Smooth muscle cell (in vitro differentiated cells): Measurements from ENCODE around the gene PSMF1. TPM values are rescaled to one million over a fixed set of nuclear protein-coding genes. Genes with fewer than 3 reads are reported as not detected.

Experiments
- DNase-seq: peaks from one replicate; lab custom pipeline; 2025; ENCODE audit not compliant: unreplicated experiment; lab: John Stamatoyannopoulos, UW
- H2AFZ ChIP-seq: fragments of 200-600 bp; sonication (generic); 2 replicates; pipeline ENCODE4 v1.6.0; 2016; ENCODE audit warnings: antibody characterized with exemption, low read depth, mild to moderate bottlenecking
- H3F3A ChIP-seq: fragments of 200-600 bp; sonication (generic); 2 replicates; pipeline ENCODE4 v1.6.0; 2017; ENCODE audit warnings: antibody characterized with exemption, low read depth
- H3K27ac ChIP-seq: fragments of 200-600 bp; sonication (generic); 2 replicates; pipeline ENCODE4 v1.5.1; 2016; ENCODE audit warnings: low read depth, mild to moderate bottlenecking
- H3K27me3 ChIP-seq: fragments of 200-600 bp; sonication (generic); 2 replicates; pipeline ENCODE4 v1.6.1; 2016; ENCODE audit warnings: low read depth, mild to moderate bottlenecking
- H3K36me3 ChIP-seq: fragments of 200-600 bp; sonication (generic); 2 replicates; pipeline ENCODE4 v1.5.1; 2016; ENCODE audit warnings: low read depth
- H3K4me1 ChIP-seq: fragments of 200-600 bp; sonication (generic); 2 replicates; pipeline ENCODE4 v1.5.1; 2016; ENCODE audit warnings: low read depth
- H3K4me2 ChIP-seq: fragments of 200-600 bp; sonication (generic); 2 replicates; pipeline ENCODE4 v1.6.0; 2016; ENCODE audit warnings: mild to moderate bottlenecking
- H3K4me3 ChIP-seq: fragments of 200-600 bp; sonication (generic); 2 replicates; pipeline ENCODE4 v1.5.1; 2016; ENCODE audit warnings: mild to moderate bottlenecking
- H3K79me2 ChIP-seq: fragments of 200-600 bp; sonication (generic); 2 replicates; pipeline ENCODE4 v1.6.0; 2016; ENCODE audit warnings: low read depth, mild to moderate bottlenecking
- H3K9ac ChIP-seq: fragments of 200-600 bp; sonication (generic); 2 replicates; pipeline ENCODE4 v1.6.0; 2016; ENCODE audit warnings: low read depth
- H3K9me3 ChIP-seq: fragments of 200-600 bp; sonication (generic); replicated peaks from 2 replicates; pipeline ENCODE4 v1.5.1; 2016; ENCODE audit warnings: low read depth
- H4K20me1 ChIP-seq: fragments of 200-600 bp; sonication (generic); 2 replicates; pipeline ENCODE4 v1.6.0; 2016; ENCODE audit warnings: low read depth
- WGBS: methylation state at CpG from one replicate; pipeline ENCODE4 v1.1.7; 2016; ENCODE audit warnings: low lambda C conversion rate; 5-methylcytosine and 5-hydroxymethylcytosine counted together
- polyA plus RNA-seq: library from polyadenylated mRNA; unstranded; fragments of >200 nt; fragmentation: Nextera tagmentation; extraction: Ambion mirVana; gene quantifications from 2 replicates; pipeline ENCODE4 v1.2.1, GENCODE V29; 2016
- total RNA-seq: library from RNA; depleted of rRNA; stranded (reverse); fragments of >200 nt; gene quantifications from 2 replicates; pipeline ENCODE4 v1.2.3, GENCODE V29; 2014
- TF ChIP-seq, protein P1 (sequence below): fragments of 200-600 bp; sonication (generic); IDR thresholded peaks from 2 replicates; pipeline ENCODE4 v1.5.1; 2017; ENCODE audit warnings: borderline replicate concordance, mild to moderate bottlenecking, antibody characterized with exemption; ENCODE audit not compliant: insufficient read depth, poor library complexity, severe bottlenecking

Gene PSMF1
- total and polyA plus RNA-seq, 2 experiments from 2014 or later: 120 to 246 TPM

DNA sequence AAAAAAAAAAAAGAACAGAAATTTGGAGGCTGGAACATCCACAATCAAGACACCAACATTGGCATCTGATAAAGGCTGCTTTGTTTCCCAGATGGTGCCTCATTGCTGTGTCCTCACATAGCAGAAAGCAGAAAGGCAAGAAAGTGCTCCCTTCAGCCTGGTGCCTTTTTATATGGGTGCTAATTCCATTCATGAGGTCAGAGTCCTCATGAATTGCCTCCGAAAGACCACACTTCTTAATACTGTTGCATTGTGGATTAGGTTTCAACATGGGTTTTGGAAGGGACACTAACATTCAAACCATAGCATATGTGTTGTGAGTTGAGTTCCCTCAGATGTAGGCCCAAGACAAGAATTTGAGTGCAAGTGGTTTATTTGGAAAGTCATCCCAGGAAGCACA is 76.8 kb downstream of the PSMF1 start:
- no peak for DNase-seq
- peaks cover 13% of the 10 kb centered on the region for H3K27me3 ChIP-seq
- 87% methylated on average over 1 of the region's 1 CpG for WGBS
- no peak overlapping the region for H3K9ac ChIP-seq
- no peaks in the 10 kb centered on the region for H3F3A ChIP-seq
- H3K4me3 ChIP-seq: no peak overlapping the region
- no peak overlapping the region for H3K4me2 ChIP-seq
- H4K20me1 ChIP-seq: no peaks in the 10 kb centered on the region
- no peaks in the 10 kb centered on the region for H3K4me1 ChIP-seq
- TF ChIP-seq, protein P1, sequence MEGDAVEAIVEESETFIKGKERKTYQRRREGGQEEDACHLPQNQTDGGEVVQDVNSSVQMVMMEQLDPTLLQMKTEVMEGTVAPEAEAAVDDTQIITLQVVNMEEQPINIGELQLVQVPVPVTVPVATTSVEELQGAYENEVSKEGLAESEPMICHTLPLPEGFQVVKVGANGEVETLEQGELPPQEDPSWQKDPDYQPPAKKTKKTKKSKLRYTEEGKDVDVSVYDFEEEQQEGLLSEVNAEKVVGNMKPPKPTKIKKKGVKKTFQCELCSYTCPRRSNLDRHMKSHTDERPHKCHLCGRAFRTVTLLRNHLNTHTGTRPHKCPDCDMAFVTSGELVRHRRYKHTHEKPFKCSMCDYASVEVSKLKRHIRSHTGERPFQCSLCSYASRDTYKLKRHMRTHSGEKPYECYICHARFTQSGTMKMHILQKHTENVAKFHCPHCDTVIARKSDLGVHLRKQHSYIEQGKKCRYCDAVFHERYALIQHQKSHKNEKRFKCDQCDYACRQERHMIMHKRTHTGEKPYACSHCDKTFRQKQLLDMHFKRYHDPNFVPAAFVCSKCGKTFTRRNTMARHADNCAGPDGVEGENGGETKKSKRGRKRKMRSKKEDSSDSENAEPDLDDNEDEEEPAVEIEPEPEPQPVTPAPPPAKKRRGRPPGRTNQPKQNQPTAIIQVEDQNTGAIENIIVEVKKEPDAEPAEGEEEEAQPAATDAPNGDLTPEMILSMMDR: no peak
- no peak overlapping the region for H3K27ac ChIP-seq
- H2AFZ ChIP-seq: no peak overlapping the region
- H3K9me3 ChIP-seq: no peaks in the 10 kb centered on the region
- no peaks in the 10 kb centered on the region for H3K79me2 ChIP-seq
- H3K36me3 ChIP-seq: no peaks in the 10 kb centered on the region

DNA sequence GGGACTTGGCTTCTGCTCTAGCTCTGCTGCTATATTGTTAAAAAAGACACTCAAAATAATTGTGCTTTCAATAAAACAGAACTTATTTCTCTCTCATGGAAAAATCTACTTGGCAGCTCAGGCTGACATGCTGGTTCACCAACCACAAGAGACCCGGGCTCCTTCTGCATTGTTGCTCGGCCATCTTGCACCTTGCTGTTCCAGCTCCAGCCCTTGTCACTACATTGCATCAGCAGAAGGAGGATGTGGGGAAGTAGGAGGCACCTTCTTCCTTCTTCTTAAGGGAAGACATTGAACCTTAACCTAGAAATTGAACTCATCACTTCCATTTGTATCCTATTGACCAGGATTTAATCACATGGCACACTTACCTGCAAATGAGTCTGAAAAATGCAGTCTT is 78.2 kb downstream of the PSMF1 start:
- no peak overlapping the region for H3K4me3 ChIP-seq
- no peak for DNase-seq
- H3K27ac ChIP-seq: no peak overlapping the region
- H3K4me1 ChIP-seq: no peaks in the 10 kb centered on the region
- H2AFZ ChIP-seq: no peak overlapping the region
- WGBS: 94% methylated on average over 2 of the region's 2 CpGs
- H3K79me2 ChIP-seq: no peaks in the 10 kb centered on the region
- no peaks in the 10 kb centered on the region for H3F3A ChIP-seq
- H3K36me3 ChIP-seq: no peaks in the 10 kb centered on the region
- no peak overlapping the region for H3K9ac ChIP-seq
- no peaks in the 10 kb centered on the region for H4K20me1 ChIP-seq
- peaks cover 5% of the 10 kb centered on the region for H3K27me3 ChIP-seq
- TF ChIP-seq, protein P1: no peak
- no peaks in the 10 kb centered on the region for H3K9me3 ChIP-seq
- H3K4me2 ChIP-seq: no peak overlapping the region

DNA sequence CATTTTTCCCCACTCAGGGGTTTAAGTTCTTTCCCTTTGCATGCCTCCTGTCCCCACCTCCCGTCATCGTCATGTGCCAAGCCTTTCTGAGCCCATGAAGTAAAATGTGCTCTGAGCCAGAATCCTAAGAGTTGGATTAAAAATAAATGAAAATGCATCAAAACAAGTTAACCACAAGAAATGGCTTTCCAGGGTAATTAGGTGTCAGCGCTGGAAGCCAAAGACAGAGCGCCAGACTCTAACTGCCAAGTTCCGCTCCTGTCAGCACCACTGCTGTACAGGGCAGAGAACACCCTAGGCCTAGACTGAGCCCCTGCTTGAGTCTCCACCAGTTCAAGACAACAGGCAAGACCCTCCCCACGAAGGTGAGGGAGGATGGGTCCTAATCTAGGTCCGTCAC is 79.4 kb downstream of the PSMF1 start:
- no peak for DNase-seq
- Histone ChIP-seq H3K9ac (no peak overlapping the region), H3K4me2 (no peak overlapping the region), H3K27me3 (peaks cover 5% of the 10 kb centered on the region), H3K9me3 (no peaks in the 10 kb centered on the region), H3K27ac (no peak overlapping the region), H4K20me1 (no peaks in the 10 kb centered on the region), H3K4me3 (no peak overlapping the region), H3K4me1 (no peaks in the 10 kb centered on the region), H2AFZ (no peak overlapping the region), H3K79me2 (no peaks in the 10 kb centered on the region), H3F3A (no peaks in the 10 kb centered on the region), H3K36me3 (no peaks in the 10 kb centered on the region)
- TF ChIP-seq, protein P1: no peak
- WGBS: 85% methylated on average over 7 of the region's 7 CpGs

DNA sequence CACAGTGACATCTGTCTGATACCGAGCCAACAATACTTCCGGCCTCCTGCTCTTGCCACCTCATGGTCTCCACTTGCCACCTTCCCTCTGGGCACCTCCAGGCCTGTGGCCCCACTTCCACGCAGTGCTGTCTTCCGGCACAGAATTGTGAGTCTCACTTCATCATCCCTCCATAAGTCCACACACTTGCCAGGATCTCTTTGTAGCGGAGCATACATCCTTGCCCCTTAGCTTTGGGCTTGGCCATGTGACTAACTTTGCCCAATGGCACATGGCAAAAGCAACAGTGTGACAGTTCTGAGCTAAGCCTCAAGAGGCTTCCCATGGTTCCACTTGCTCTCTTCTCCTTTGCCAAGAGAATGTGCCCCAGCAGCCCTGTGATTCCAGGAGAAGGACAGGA is 80.3 kb downstream of the PSMF1 start:
- H2AFZ ChIP-seq: no peak overlapping the region
- no peaks in the 10 kb centered on the region for H3K9me3 ChIP-seq
- H3K4me2 ChIP-seq: no peak overlapping the region
- TF ChIP-seq, protein P1: no peak
- H3K36me3 ChIP-seq: no peaks in the 10 kb centered on the region
- H3K27ac ChIP-seq: no peak overlapping the region
- no peaks in the 10 kb centered on the region for H3K4me1 ChIP-seq
- no peak overlapping the region for H3K4me3 ChIP-seq
- 98% methylated on average over 5 of the region's 5 CpGs for WGBS
- peaks cover 5% of the 10 kb centered on the region for H3K27me3 ChIP-seq
- H3K79me2 ChIP-seq: no peaks in the 10 kb centered on the region
- H3K9ac ChIP-seq: no peak overlapping the region
- no peaks in the 10 kb centered on the region for H4K20me1 ChIP-seq
- H3F3A ChIP-seq: no peaks in the 10 kb centered on the region
- no peak for DNase-seq
